Endothelial cell (in vitro differentiated cells): ENCODE measurements around the gene TTC7B. TPM values are rescaled to one million over a fixed set of nuclear protein-coding genes. Genes with fewer than 3 reads are reported as not detected.

Experiments used
- DNase-seq: peaks from one replicate; pipeline ENCODE4 v3.0.0; 2021; ENCODE audit warnings: low spot score
- H3K27ac Mint-ChIP-seq: one replicate; pipeline ENCODE4 v1.8.0; 2021; ENCODE audit warnings: mixed read lengths, inconsistent platforms; ENCODE audit not compliant: unreplicated experiment
- H3K27me3 Mint-ChIP-seq: one replicate; pipeline ENCODE4 v1.8.0; 2021; ENCODE audit warnings: mild to moderate bottlenecking, moderate library complexity, mixed read lengths, inconsistent platforms; ENCODE audit not compliant: unreplicated experiment
- H3K36me3 Mint-ChIP-seq: one replicate; pipeline ENCODE4 v1.8.0; 2021; ENCODE audit warnings: mild to moderate bottlenecking, low read depth, mixed read lengths, inconsistent platforms; ENCODE audit not compliant: unreplicated experiment
- H3K4me1 Mint-ChIP-seq: one replicate; pipeline ENCODE4 v1.8.0; 2021; ENCODE audit warnings: mild to moderate bottlenecking, mixed read lengths, inconsistent platforms; ENCODE audit not compliant: unreplicated experiment
- H3K4me3 Mint-ChIP-seq: one replicate; pipeline ENCODE4 v1.8.0; 2021; ENCODE audit warnings: mild to moderate bottlenecking, mixed read lengths, inconsistent platforms; ENCODE audit not compliant: unreplicated experiment
- H3K9me3 Mint-ChIP-seq: one replicate; pipeline ENCODE4 v1.8.0; 2021; ENCODE audit warnings: mixed read lengths, inconsistent platforms; ENCODE audit not compliant: unreplicated experiment
- total RNA-seq: library from RNA; stranded (reverse); fragmentation: NEBNext Ultra II Directional; extraction: Animal tissue kit (Norgen Biotek cat#: 25700); gene quantifications from one replicate; pipeline ENCODE4 v1.2.1, GENCODE V29; 2021; ENCODE audit not compliant: unreplicated experiment
- TF ChIP-seq, protein P1 (sequence below): fragments of 200-600 bp; sonication (generic); IDR thresholded peaks from one replicate; pipeline ENCODE4 v1.5.0; 2021; ENCODE audit warnings: antibody characterized with exemption; ENCODE audit not compliant: unreplicated experiment

The TTC7B gene
- total RNA-seq, 1 donor from 2014 or later = 93.5 TPM

DNA sequence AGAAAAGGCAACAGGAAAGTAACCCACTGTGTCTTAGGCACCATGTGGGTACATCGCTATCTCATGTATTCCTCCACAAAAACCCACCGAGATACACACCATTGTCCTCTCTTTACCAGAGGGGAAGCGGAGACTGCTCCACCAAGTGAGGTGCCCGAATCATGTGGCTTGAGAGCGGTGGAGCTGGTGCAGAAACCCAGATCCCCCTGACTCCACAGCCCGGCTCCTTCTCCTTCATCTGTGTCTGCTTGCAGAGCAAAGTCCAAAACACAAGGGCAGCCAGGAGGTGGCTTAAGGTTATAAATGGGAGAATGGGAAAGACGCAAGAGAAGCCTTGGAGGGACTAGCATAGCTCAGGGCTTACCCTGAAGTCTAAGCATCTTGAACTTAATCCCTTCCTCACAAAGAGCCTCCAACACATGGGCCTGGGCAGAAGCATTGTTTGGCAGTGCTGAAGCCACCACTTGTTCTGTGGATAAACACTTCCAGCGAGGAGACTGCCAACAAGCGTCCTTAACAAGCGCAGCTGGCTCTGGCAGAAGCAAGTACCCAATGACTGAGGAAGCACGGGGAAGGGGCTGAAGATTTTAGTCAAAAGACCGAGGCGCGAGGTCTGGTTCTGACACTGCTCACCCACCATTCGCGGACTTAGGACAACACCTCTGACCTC is 83.0 kb downstream of the TTC7B start:
- H3K27ac Mint-ChIP-seq = peak overlapping the region; percentile 72
- H3K36me3 Mint-ChIP-seq = peaks cover 25% of the 10 kb centered on the region
- TF ChIP-seq, protein P1, sequence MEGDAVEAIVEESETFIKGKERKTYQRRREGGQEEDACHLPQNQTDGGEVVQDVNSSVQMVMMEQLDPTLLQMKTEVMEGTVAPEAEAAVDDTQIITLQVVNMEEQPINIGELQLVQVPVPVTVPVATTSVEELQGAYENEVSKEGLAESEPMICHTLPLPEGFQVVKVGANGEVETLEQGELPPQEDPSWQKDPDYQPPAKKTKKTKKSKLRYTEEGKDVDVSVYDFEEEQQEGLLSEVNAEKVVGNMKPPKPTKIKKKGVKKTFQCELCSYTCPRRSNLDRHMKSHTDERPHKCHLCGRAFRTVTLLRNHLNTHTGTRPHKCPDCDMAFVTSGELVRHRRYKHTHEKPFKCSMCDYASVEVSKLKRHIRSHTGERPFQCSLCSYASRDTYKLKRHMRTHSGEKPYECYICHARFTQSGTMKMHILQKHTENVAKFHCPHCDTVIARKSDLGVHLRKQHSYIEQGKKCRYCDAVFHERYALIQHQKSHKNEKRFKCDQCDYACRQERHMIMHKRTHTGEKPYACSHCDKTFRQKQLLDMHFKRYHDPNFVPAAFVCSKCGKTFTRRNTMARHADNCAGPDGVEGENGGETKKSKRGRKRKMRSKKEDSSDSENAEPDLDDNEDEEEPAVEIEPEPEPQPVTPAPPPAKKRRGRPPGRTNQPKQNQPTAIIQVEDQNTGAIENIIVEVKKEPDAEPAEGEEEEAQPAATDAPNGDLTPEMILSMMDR = no peak
- no peaks in the 10 kb centered on the region for H3K27me3 Mint-ChIP-seq
- H3K9me3 Mint-ChIP-seq = no peaks in the 10 kb centered on the region
- peaks cover 24% of the 10 kb centered on the region for H3K4me1 Mint-ChIP-seq
- H3K4me3 Mint-ChIP-seq = no peak overlapping the region
- no peak for DNase-seq

DNA sequence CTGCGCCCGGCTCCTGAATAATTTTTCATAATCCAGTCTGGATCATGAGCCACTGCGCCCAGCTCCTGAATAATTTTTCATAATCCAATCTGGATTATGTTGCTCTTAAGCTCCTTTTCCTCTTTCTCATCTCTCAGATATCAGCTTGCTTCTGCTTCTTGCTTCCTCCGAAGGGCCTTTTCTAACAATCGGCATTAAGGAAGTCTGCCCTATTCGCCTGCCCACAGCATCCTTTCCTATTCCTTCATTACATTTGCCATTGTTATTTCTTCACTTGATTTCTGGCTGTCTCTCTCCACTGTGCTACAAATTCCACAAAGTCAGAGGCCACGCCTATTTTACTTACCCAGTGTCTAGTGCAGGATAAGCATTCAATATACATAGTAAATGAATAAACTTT is 83.5 kb downstream of the TTC7B start:
- no peak for DNase-seq
- Mint-ChIP-seq H3K27ac (peak overlapping the region; percentile 72), H3K4me3 (peak overlapping the region; percentile 7), H3K27me3 (no peaks in the 10 kb centered on the region), H3K36me3 (peaks cover 25% of the 10 kb centered on the region), H3K4me1 (peaks cover 24% of the 10 kb centered on the region), H3K9me3 (no peaks in the 10 kb centered on the region)
- TF ChIP-seq, protein P1 = no peak

DNA sequence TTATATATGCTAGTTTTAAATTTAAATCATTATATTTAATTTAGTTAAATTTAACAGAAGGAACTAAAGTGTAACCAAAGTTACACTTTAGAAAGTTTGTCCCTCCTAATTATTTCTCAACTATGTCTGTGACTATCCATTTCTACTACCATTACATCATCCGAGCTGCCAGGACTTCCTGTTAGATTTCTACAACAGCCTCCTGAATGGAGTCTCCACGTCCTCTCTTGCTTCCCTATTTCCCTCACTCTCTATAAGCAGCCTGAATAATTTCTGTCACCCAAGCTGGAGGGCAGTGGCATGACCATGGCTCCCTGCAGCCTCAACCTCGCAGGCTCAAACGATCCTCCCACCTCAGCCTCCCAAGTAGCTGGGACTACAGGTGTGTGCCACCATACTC is 84.1 kb downstream of the TTC7B start:
- Mint-ChIP-seq H3K4me1 (peaks cover 24% of the 10 kb centered on the region), H3K27ac (peak overlapping the region; percentile 21), H3K27me3 (no peaks in the 10 kb centered on the region), H3K36me3 (peaks cover 25% of the 10 kb centered on the region), H3K4me3 (no peak overlapping the region), H3K9me3 (no peaks in the 10 kb centered on the region)
- TF ChIP-seq, protein P1 = no peak
- DNase-seq = no peak

DNA sequence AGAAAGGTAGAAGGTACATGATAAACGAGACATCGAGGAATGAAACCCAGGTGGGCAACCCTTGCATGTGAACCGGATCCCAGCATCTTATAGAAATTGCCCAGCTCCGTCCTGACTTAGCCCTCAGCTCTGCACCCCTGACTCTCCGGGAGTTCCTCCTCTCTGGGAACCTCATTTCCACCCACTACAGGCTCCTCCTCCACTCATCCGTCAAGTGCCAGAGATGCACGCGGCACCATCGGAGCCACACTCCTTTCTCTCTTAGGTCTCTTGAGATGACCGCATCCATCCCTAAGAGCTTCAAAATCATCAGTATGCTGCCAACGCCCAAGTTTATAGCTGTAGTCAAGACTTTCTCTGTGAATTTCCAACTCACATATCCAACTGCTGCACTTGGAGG is 84.7 kb downstream of the TTC7B start:
- Mint-ChIP-seq H3K27me3 (no peaks in the 10 kb centered on the region), H3K4me1 (peaks cover 24% of the 10 kb centered on the region), H3K27ac (no peak overlapping the region), H3K36me3 (peaks cover 25% of the 10 kb centered on the region), H3K9me3 (no peaks in the 10 kb centered on the region), H3K4me3 (no peak overlapping the region)
- DNase-seq = no peak
- TF ChIP-seq, protein P1 = no peak

DNA sequence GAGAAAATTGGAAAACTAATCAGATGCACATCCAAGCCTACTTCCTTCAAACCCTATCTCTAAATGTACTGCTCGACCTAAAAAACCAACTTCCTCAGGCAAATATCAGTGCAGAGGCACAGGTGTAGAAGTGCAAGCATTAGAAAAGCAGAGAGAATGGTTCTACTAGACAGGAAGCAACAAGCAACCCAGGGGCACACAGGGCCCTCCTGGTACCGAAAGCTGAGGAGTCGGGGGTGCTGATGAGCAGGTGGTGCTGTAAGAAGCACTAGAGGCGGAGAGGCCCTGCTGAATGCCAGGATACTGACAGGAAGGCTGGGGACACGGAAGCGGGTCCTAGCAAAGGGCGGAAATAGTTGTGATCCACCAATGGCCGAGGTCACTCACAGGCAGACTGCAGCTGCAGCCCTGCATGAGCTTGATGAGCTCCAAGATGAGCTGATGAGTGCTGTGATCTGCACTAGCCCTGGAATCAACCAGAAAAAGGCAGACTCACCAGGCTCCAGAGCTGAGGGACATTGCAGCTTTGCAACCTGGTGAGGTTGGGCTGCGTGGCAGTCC is 85.9 kb downstream of the TTC7B start:
- no peak for DNase-seq
- Mint-ChIP-seq H3K27me3 (no peaks in the 10 kb centered on the region), H3K36me3 (peaks cover 25% of the 10 kb centered on the region), H3K27ac (no peak overlapping the region), H3K4me1 (peaks cover 24% of the 10 kb centered on the region), H3K9me3 (no peaks in the 10 kb centered on the region), H3K4me3 (no peak overlapping the region)
- TF ChIP-seq, protein P1 = no peak
